Esophagus (tissue), 2 donors: Measurements from ENCODE around the gene TMEM59L. TPM values are rescaled to one million over a fixed set of nuclear protein-coding genes. Genes with fewer than 3 reads are reported as not detected.

Experiments used
- H3K27ac ChIP-seq, 2 donors: one replicate each; pipeline ENCODE4 v1.5.1; 2013; ENCODE audit warnings: low read depth in 2 of 2, mild to moderate bottlenecking in 2 of 2, inconsistent platforms in 1 of 2, low read length in 1 of 2, moderate library complexity in 1 of 2
- H3K27me3 ChIP-seq, 2 donors: one replicate each; pipeline ENCODE4 v1.6.1; 2013; ENCODE audit warnings: low read length in 2 of 2, control low read depth in 1 of 2, mild to moderate bottlenecking in 1 of 2; ENCODE audit not compliant: insufficient read depth in 2 of 2, control insufficient read depth in 1 of 2
- H3K36me3 ChIP-seq, 2 donors: one replicate each; pipeline ENCODE4 v1.6.1; 2013; ENCODE audit warnings: low read length in 1 of 2; ENCODE audit not compliant: control insufficient read depth in 2 of 2, insufficient read depth in 2 of 2
- H3K4me1 ChIP-seq, 2 donors: one replicate each; pipeline ENCODE4 v1.6.1; 2013; ENCODE audit warnings: low read length in 1 of 2; ENCODE audit not compliant: control insufficient read depth in 2 of 2, insufficient read depth in 2 of 2
- H3K4me3 ChIP-seq, 2 donors: one replicate each; pipeline ENCODE4 v1.5.1; 2013; ENCODE audit warnings: low read length in 2 of 2, mild to moderate bottlenecking in 2 of 2, low read depth in 1 of 2, moderate library complexity in 1 of 2
- H3K9me3 ChIP-seq, 2 donors: one replicate each; pipeline ENCODE4 v1.6.1; 2013; ENCODE audit warnings: mild to moderate bottlenecking in 2 of 2, low read depth in 1 of 2, low read length in 1 of 2, moderate library complexity in 1 of 2; ENCODE audit not compliant: control insufficient read depth in 2 of 2, insufficient read depth in 1 of 2
- WGBS, 2 donors: extraction: QIAGEN DNeasy Blood & Tissue Kit; methylation state at CpG; one replicate each; pipeline ENCODE4 v1.1.7; 2013; 5-methylcytosine and 5-hydroxymethylcytosine counted together
- polyA plus RNA-seq, 2 donors: library from polyadenylated mRNA; stranded (reverse); fragments of 200-250 nt; gene quantifications; one replicate each; pipeline ENCODE4 v1.2.3, GENCODE V29; 2013
- donor health status: healthy with polysubstance abuse.
- donor health status: Bipolar disorder and iron deficiency.

TMEM59L gene
- polyA plus RNA-seq, 2 donors = 0.41 to 0.71 TPM

GRCh38 chr19:18636183-18636968 is 23.7 kb downstream of the TMEM59L start:
- Histone ChIP-seq H3K9me3 (no peaks in the 10 kb centered on the region), H3K4me3 (peak overlapping the region; percentile 41 to 66), H3K36me3 (no peaks in the 10 kb centered on the region), H3K27ac (peak overlapping the region; percentile 63 to 69), H3K4me1 (peaks cover 0 to 17% of the 10 kb centered on the region in 2 donors), H3K27me3 (no peaks in the 10 kb centered on the region)
- WGBS, 2 donors = 2% methylated on average over 41 to 44 of the region's 44 CpGs

GRCh38 chr19:18636969-18637629 is 24.4 kb downstream of the TMEM59L start, which contains the start of gene KLHL26:
KLHL26 (plus strand) TSS chr19:18637028; CDS start chr19:18637055, 27 bp downstream.
- peaks cover 0 to 17% of the 10 kb centered on the region in 2 donors for H3K4me1 ChIP-seq
- H3K4me3 ChIP-seq = peak within 1 kb of the TSS; percentile 63 to 66
- no peaks in the 10 kb centered on the region for H3K27me3 ChIP-seq
- peak within 1 kb of the TSS; percentile 63 to 81 for H3K27ac ChIP-seq
- H3K9me3 ChIP-seq = no peaks in the 10 kb centered on the region
- WGBS, 2 donors = 6% methylated on average over 46 to 47 of the region's 47 CpGs
- H3K36me3 ChIP-seq = no peaks in the 10 kb centered on the region

GRCh38 chr19:18637673-18638630 is 25.3 kb downstream of the TMEM59L start:
- peaks cover 0 to 17% of the 10 kb centered on the region in 2 donors for H3K4me1 ChIP-seq
- H3K9me3 ChIP-seq = no peaks in the 10 kb centered on the region
- 25 to 29% methylated on average over 3 of the region's 3 CpGs for WGBS, 2 donors

GRCh38 chr19:18639706-18640243 is 27.1 kb downstream of the TMEM59L start:
- 72% methylated on average over 8 of the region's 8 CpGs for WGBS, 2 donors

More at GRCh38 chr19:18637673-18638630, 25.3 kb downstream of the TMEM59L start:
- H3K27ac ChIP-seq = peak overlapping the region; percentile 30 to 81
- no peaks in the 10 kb centered on the region for H3K27me3 ChIP-seq
- peak overlapping the region; percentile 63 to 66 for H3K4me3 ChIP-seq
- H3K36me3 ChIP-seq = no peaks in the 10 kb centered on the region

GRCh38 chr19:18644196-18645034 is 31.7 kb downstream of the TMEM59L start:
- H3K27ac ChIP-seq = peak overlapping the region in 1 of 2 donors; percentile 37

More at GRCh38 chr19:18639706-18640243, 27.1 kb downstream of the TMEM59L start:
- no peaks in the 10 kb centered on the region for H3K36me3 ChIP-seq
- no peaks in the 10 kb centered on the region for H3K9me3 ChIP-seq
- H3K4me1 ChIP-seq = peaks cover 3 to 19% of the 10 kb centered on the region in 2 donors
- no peaks in the 10 kb centered on the region for H3K27me3 ChIP-seq
- no peak overlapping the region for H3K4me3 ChIP-seq
- no peak overlapping the region for H3K27ac ChIP-seq

GRCh38 chr19:18645035-18645511 is 32.4 kb downstream of the TMEM59L start:
- Histone ChIP-seq H3K4me1 (peaks cover 13 to 16% of the 10 kb centered on the region in 2 donors), H3K27me3 (no peaks in the 10 kb centered on the region), H3K9me3 (no peaks in the 10 kb centered on the region), H3K4me3 (no peak overlapping the region), H3K27ac (peak overlapping the region in 1 of 2 donors; percentile 26), H3K36me3 (peaks cover 0 to 4% of the 10 kb centered on the region in 2 donors)
- 63 to 72% methylated on average over 13 of the region's 13 CpGs for WGBS, 2 donors

More at GRCh38 chr19:18644196-18645034, 31.7 kb downstream of the TMEM59L start:
- 55 to 58% methylated on average over 15 of the region's 15 CpGs for whole genome bisulfite sequencing, 2 donors
- peaks cover 0 to 4% of the 10 kb centered on the region in 2 donors for H3K36me3 ChIP-seq
- H3K9me3 ChIP-seq = no peaks in the 10 kb centered on the region
- no peak overlapping the region for H3K4me3 ChIP-seq
- H3K27me3 ChIP-seq = no peaks in the 10 kb centered on the region
- H3K4me1 ChIP-seq = peaks cover 11 to 16% of the 10 kb centered on the region in 2 donors

GRCh38 chr19:18646535-18647370 is 34.1 kb downstream of the TMEM59L start:
- no peak overlapping the region for H3K4me3 ChIP-seq
- H3K27ac ChIP-seq = no peak overlapping the region
- 93 to 94% methylated on average over 34 of the region's 34 CpGs for WGBS, 2 donors
- H3K9me3 ChIP-seq = no peaks in the 10 kb centered on the region
- H3K27me3 ChIP-seq = no peaks in the 10 kb centered on the region
- peaks cover 0 to 4% of the 10 kb centered on the region in 2 donors for H3K36me3 ChIP-seq
- peaks cover 16% of the 10 kb centered on the region in 2 donors for H3K4me1 ChIP-seq

GRCh38 chr19:18647371-18647767 is 34.7 kb downstream of the TMEM59L start:
- Histone ChIP-seq H3K4me1 (peaks cover 16% of the 10 kb centered on the region in 2 donors), H3K4me3 (no peak overlapping the region), H3K27me3 (no peaks in the 10 kb centered on the region), H3K27ac (no peak overlapping the region), H3K9me3 (no peaks in the 10 kb centered on the region), H3K36me3 (peaks cover 0 to 4% of the 10 kb centered on the region in 2 donors)
- WGBS, 2 donors = 90 to 91% methylated on average over 1 of the region's 1 CpG
